Measurements from ENCODE around the gene GCN1. TPM values are rescaled to one million over a fixed set of nuclear protein-coding genes. Genes with fewer than 3 reads are reported as not detected.
A peak's percentile ranks its signal among the peaks of the same experiment; 100 is the strongest.

GCN1 gene
- total RNA-seq, 1 experiment from 2014 or later = 117 TPM

DNA sequence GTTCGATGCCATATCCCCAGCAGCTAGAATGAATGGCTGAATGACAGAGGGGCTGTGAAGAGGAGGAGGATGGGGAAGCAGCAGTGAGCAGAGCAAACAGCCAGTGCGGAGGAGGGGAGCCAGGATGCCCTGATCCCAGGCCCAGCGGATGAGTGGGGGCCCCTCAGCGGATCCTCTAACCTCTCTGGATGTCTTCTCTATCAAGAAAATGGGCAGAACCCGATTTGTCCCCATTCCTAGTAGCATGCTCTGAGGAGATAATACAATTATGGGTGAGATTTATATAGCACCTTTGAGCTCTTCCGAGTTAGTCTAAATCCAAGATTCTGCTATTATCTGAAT is 36.4 kb upstream of the GCN1 start:
- H3K36me3 Mint-ChIP-seq (ENCODE audit: insufficient read depth, unreplicated experiment) = peaks cover 41% of the 10 kb centered on the region
- peak overlapping the region; percentile 86 for H3K27ac Mint-ChIP-seq (ENCODE audit: low read depth, unreplicated experiment)
- H3K9me3 Mint-ChIP-seq (ENCODE audit: unreplicated experiment) = no peaks in the 10 kb centered on the region
- no peak for DNase-seq (ENCODE audit: unreplicated experiment)
- peak overlapping the region; percentile 61 for H3K4me3 Mint-ChIP-seq (ENCODE audit: unreplicated experiment)
- peaks cover 74% of the 10 kb centered on the region for H3K4me1 Mint-ChIP-seq (ENCODE audit: insufficient read depth, unreplicated experiment)
- intact Hi-C loops (cut with micrococcal nuclease) = loop anchor here (1.0 kb wide), 1 partner anchor 60 kb away; the partner anchor contains the start of gene RNU4-2
- ChIA-PET POLR2A (interaction anchor here (1.3 to 17.7 kb wide), 7 partner anchors 9 to 237 kb away, joined by 3 to 549 read pairs (median 88); partner anchors contain the start of genes GCN1, PXN, RNU4-1 and RNU4-2), CTCF (interaction anchor here (1.1 to 12.4 kb wide), 5 partner anchors 17 to 71 kb away, joined by 4 to 454 read pairs (median 86); partner anchors contain the start of genes PXN, RPLP0 and SIRT4)
- TF ChIP-seq, protein P1, sequence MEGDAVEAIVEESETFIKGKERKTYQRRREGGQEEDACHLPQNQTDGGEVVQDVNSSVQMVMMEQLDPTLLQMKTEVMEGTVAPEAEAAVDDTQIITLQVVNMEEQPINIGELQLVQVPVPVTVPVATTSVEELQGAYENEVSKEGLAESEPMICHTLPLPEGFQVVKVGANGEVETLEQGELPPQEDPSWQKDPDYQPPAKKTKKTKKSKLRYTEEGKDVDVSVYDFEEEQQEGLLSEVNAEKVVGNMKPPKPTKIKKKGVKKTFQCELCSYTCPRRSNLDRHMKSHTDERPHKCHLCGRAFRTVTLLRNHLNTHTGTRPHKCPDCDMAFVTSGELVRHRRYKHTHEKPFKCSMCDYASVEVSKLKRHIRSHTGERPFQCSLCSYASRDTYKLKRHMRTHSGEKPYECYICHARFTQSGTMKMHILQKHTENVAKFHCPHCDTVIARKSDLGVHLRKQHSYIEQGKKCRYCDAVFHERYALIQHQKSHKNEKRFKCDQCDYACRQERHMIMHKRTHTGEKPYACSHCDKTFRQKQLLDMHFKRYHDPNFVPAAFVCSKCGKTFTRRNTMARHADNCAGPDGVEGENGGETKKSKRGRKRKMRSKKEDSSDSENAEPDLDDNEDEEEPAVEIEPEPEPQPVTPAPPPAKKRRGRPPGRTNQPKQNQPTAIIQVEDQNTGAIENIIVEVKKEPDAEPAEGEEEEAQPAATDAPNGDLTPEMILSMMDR (IDR thresholded peaks at IDR 0.05; ENCODE audit: unreplicated experiment) = no peak
- H3K27me3 Mint-ChIP-seq (ENCODE audit: insufficient read depth, unreplicated experiment) = no peaks in the 10 kb centered on the region
- TSS peak; percentile 74 for BruUV-seq (replicated peaks)

GRCh38 chr12:120230326-120230973 is 35.9 kb upstream of the GCN1 start:
- POLR2A ChIA-PET = interaction anchor here (0.6 to 17.7 kb wide), 13 partner anchors 10 to 563 kb away, joined by 3 to 549 read pairs (median 4); partner anchors contain the start of genes GCN1, PRKAB1, PXN and RNU4-1
- TF ChIP-seq, protein P1 (IDR thresholded peaks at IDR 0.05; ENCODE audit: unreplicated experiment) = no peak
- intact Hi-C loops (cut with micrococcal nuclease) = no loop called here
- Mint-ChIP-seq H3K27ac (ENCODE audit: low read depth, unreplicated experiment) (peak overlapping the region; percentile 86), H3K4me3 (ENCODE audit: unreplicated experiment) (peak overlapping the region; percentile 61), H3K27me3 (ENCODE audit: insufficient read depth, unreplicated experiment) (no peaks in the 10 kb centered on the region), H3K36me3 (ENCODE audit: insufficient read depth, unreplicated experiment) (peaks cover 43% of the 10 kb centered on the region), H3K4me1 (ENCODE audit: insufficient read depth, unreplicated experiment) (peaks cover 74% of the 10 kb centered on the region), H3K9me3 (ENCODE audit: unreplicated experiment) (no peaks in the 10 kb centered on the region)
- no TSS peak for BruUV-seq (replicated peaks)
- peak; percentile 86 for DNase-seq (ENCODE audit: unreplicated experiment)
- CTCF ChIA-PET = interaction anchor here (0.6 to 12.4 kb wide), 10 partner anchors 12 to 72 kb away, joined by 3 to 454 read pairs (median 4); partner anchors contain the start of genes PXN, RNU4-1, RPLP0 and SIRT4

DNA sequence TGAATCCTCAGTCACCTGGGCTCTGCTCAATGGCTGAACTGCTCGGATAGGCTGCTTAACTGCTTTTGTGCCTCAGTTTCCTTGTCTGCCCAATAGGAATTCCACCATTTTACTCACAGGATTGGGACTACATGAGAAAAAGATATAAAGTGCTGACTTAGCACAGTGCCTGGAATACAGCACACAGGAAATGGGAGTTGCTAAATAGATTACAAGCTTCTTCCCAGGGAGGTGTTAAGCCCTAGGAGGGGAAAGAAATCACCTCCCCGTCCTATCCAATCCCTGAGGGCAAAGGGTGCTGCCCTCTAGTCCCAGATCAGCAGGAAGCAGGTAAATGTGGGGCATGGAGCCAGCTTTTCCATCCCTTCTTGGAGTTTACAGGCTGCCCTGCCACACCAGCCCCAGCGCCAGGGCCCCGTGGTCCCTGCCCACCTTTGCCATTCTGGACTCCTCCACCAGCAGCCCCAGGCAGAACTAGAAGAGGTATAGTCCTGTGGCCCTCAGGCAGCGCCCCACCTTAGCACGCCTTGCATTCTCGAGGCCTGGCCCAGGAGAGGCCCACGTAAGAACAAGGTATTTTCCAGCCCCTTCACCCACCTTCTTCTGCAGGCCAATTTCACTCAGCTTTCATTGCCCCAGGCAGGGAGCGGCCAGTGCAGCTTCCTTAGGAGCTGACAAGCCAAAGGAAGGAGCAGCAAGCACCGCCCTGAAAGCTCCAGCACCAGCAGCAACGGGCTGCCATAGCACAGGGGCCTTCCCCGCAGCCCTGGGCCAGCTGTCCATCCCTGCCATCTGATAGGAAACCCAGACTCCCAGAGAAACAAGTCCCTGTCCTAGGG is 35.2 kb upstream of the GCN1 start:
- TF ChIP-seq, protein P1 (IDR thresholded peaks at IDR 0.05; ENCODE audit: unreplicated experiment) = no peak
- H3K4me3 Mint-ChIP-seq (ENCODE audit: unreplicated experiment) = peak overlapping the region; percentile 61
- peaks cover 50% of the 10 kb centered on the region for H3K36me3 Mint-ChIP-seq (ENCODE audit: insufficient read depth, unreplicated experiment)
- ChIA-PET POLR2A (interaction anchor here (0.6 to 17.7 kb wide), 16 partner anchors 8 to 972 kb away, joined by 3 to 549 read pairs (median 4); partner anchors contain the start of genes GCN1, PRKAB1, PXN and RNU4-1), CTCF (interaction anchor here (0.7 to 12.4 kb wide), 8 partner anchors 11 to 73 kb away, joined by 3 to 454 read pairs (median 21); partner anchors contain the start of genes PXN, RPLP0 and SIRT4)
- peak; percentile 89 for DNase-seq (ENCODE audit: unreplicated experiment)
- H3K9me3 Mint-ChIP-seq (ENCODE audit: unreplicated experiment) = no peaks in the 10 kb centered on the region
- H3K4me1 Mint-ChIP-seq (ENCODE audit: insufficient read depth, unreplicated experiment) = peaks cover 71% of the 10 kb centered on the region
- no TSS peak for BruUV-seq (replicated peaks)
- peak overlapping the region; percentile 64 for H3K27ac Mint-ChIP-seq (ENCODE audit: low read depth, unreplicated experiment)
- H3K27me3 Mint-ChIP-seq (ENCODE audit: insufficient read depth, unreplicated experiment) = no peaks in the 10 kb centered on the region
- intact Hi-C loops (cut with micrococcal nuclease) = no loop called here
